Measurements from ENCODE around the gene GALNT9. TPM values are rescaled to one million over a fixed set of nuclear protein-coding genes. Genes with fewer than 3 reads are reported as not detected.

The GALNT9 gene
- total RNA-seq, 1 donor from 2014 or later: not detected

DNA sequence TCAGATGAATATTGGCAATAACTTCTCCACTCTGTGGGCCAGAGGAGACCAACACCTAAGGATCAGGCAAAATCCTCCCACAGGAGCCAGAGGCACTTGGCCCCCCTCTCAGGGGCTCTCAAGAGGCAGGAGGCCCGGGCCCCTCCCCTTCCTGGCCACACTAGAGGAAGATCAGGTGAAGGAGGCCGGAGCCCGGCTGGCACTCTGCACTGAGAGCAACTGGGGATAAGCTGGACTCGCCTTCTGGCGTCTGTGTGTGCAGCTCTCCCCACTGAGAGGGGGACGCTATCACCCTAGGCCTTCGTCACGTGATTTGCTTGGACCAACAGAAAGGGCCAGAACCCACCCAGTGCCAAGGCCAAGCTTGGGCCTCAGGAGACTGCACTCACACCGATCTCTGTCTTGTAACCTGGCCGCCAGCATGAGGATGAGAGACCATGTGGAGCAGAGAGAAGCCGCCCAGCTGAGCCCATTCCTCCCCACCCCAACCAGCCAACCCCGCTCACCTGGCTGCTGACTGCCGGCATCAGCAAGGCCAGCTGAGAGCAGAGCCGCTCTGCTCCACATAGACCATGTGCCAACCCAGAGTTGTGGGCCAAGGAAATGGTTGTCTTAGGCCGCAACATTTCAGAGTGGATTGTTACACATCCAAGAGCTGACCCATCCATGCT lies 121.1 kb downstream of the GALNT9 start:
- TF ChIP-seq, protein P1, sequence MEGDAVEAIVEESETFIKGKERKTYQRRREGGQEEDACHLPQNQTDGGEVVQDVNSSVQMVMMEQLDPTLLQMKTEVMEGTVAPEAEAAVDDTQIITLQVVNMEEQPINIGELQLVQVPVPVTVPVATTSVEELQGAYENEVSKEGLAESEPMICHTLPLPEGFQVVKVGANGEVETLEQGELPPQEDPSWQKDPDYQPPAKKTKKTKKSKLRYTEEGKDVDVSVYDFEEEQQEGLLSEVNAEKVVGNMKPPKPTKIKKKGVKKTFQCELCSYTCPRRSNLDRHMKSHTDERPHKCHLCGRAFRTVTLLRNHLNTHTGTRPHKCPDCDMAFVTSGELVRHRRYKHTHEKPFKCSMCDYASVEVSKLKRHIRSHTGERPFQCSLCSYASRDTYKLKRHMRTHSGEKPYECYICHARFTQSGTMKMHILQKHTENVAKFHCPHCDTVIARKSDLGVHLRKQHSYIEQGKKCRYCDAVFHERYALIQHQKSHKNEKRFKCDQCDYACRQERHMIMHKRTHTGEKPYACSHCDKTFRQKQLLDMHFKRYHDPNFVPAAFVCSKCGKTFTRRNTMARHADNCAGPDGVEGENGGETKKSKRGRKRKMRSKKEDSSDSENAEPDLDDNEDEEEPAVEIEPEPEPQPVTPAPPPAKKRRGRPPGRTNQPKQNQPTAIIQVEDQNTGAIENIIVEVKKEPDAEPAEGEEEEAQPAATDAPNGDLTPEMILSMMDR (IDR thresholded peaks at IDR 0.05; ENCODE audit: insufficient read depth, low read length, severe bottlenecking): no peak
- DNase-seq (ENCODE audit: low read depth) (no peak), FAIRE-seq (no peak)
- Histone ChIP-seq H3K4me3 (ENCODE audit: low read depth, low read length) (no peak overlapping the region), H3K36me3 (ENCODE audit: control insufficient read depth, insufficient read depth, low read length) (no peaks in the 10 kb centered on the region), H3K27me3 (ENCODE audit: control insufficient read depth, insufficient read depth, low read length) (peaks cover 8% of the 10 kb centered on the region)

DNA sequence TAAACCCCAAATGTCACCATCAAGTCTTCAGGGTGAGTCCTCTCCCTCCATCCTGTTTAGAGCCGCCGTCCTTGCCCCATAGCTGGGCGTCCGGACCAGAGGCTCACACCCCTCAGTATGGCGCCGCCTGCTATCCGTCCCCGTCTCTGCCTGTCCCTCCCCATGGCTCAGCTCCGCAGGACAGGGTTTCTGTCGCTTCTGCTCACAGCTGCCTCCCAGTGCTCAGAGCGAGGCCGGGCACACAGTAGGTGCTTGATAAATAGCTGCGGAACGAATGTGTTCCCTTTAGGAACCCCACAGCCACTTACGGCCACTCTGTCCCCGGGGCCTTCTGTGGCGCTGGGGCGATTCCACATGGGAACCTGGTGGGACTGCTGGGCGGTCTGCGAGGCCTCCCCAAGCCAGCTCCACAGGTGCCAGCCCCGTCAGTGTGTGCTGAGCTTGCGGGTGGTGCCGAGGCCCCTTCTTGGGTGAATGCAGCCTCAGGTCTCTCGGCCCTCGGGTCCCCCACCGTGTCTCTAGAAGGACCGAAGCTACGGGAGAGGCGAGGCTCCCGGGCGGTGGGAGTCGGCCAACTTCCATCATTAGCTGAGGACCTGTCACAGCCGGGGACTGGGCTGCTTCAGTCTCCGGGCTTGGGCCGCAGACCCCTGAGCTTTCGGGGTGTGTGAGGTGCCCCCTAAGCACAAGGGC lies 122.2 kb downstream of the GALNT9 start:
- TF ChIP-seq, protein P1 (IDR thresholded peaks at IDR 0.05; ENCODE audit: insufficient read depth, low read length, severe bottlenecking): no peak
- H3K36me3 ChIP-seq (ENCODE audit: control insufficient read depth, insufficient read depth, low read length): no peaks in the 10 kb centered on the region
- no peak for FAIRE-seq
- H3K4me3 ChIP-seq (ENCODE audit: low read depth, low read length): no peak overlapping the region
- peaks cover 8% of the 10 kb centered on the region for H3K27me3 ChIP-seq (ENCODE audit: control insufficient read depth, insufficient read depth, low read length)
- DNase-seq (ENCODE audit: low read depth): no peak

DNA sequence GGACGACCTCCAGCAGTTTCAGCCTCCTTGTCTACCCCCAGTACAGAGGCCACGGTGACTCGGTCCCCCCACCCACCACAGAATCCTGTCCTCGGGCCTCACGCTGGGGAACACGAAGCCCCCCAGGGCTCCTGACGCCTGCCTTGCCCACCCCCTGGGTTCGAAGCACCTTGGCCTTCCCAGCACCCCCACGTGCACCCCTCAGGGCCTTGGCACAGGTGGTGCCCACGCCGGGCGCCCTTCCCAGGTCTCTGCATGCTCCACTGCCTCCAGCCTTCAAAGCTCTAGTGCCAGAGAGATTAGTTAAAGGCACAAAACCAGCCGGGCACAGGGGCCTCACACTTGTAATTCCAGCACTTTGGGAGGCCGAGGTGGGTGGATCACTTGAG lies 123.3 kb downstream of the GALNT9 start:
- Histone ChIP-seq H3K36me3 (ENCODE audit: control insufficient read depth, insufficient read depth, low read length) (no peaks in the 10 kb centered on the region), H3K4me3 (ENCODE audit: low read depth, low read length) (no peak overlapping the region), H3K27me3 (ENCODE audit: control insufficient read depth, insufficient read depth, low read length) (peaks cover 8% of the 10 kb centered on the region)
- TF ChIP-seq, protein P1 (IDR thresholded peaks at IDR 0.05; ENCODE audit: insufficient read depth, low read length, severe bottlenecking): no peak
- FAIRE-seq (no peak), DNase-seq (ENCODE audit: low read depth) (no peak)

DNA sequence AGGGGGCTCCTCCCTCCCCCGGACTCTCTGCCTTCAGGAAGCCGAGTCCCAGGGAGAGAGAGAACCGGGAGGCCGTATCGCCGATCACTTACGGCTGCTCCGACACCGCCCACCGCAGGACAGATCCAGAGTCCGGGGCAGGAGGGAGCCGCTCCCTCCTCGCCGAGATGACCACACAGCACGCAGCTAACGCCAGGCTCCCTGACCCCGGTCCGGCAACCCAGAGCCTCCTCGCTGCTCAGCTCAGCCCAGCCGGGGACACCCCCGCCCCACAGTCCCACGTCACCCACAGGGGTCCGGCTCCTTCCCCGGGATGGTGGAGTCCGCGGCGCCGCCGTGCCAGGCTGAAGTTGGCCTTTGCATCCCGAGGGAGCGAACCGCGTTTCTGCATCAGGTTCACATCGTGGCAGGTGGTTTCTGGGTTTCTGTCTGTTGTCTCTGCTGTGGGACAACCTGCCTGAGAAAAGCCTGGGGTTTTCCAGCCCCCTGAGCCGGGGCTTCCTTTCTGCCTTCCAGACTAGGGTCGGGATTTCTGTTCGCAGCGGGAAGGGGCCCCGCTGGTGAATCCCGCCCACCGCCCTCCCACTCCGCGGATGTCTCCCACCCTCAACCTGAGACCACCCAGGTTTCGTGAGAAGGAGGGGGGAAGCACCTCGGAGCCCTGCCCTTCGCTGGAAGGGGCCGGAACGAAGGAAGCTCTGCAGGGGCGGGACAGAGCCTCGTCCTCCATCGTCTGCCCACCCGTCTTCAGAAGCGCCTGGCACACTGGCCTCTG lies 123.9 kb downstream of the GALNT9 start:
- H3K36me3 ChIP-seq (ENCODE audit: control insufficient read depth, insufficient read depth, low read length): no peaks in the 10 kb centered on the region
- TF ChIP-seq, protein P1 (IDR thresholded peaks at IDR 0.05; ENCODE audit: insufficient read depth, low read length, severe bottlenecking): no peak
- no peak for DNase-seq (ENCODE audit: low read depth)
- FAIRE-seq: no peak
- peaks cover 8% of the 10 kb centered on the region for H3K27me3 ChIP-seq (ENCODE audit: control insufficient read depth, insufficient read depth, low read length)
- no peak overlapping the region for H3K4me3 ChIP-seq (ENCODE audit: low read depth, low read length)

DNA sequence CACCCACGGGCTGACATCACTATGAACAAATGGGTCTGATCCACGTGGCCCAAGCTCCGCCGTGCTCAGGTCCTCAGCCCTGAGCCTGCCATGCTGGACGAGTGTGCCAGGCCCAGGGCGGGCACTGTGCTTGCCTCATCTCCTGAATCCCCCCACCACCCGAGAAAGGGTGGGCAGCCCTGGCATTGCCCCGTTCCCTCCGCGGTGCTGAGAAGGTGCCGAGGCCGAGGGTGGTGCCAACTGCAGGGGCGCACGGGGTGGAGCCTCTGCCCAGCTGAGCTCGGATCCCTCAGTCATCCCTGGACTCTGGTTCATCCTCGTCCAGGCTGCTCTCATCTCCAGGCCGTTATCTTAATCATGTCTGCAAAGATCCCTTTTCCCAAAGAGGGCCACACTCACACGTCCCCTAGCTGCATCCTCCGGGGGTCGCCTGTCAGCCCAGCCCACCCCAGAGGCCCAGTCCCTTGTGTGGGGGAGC lies 124.6 kb downstream of the GALNT9 start:
- DNase-seq (ENCODE audit: low read depth): no peak
- TF ChIP-seq, protein P1 (IDR thresholded peaks at IDR 0.05; ENCODE audit: insufficient read depth, low read length, severe bottlenecking): no peak

More for the DNA sequence above, 124.6 kb downstream of the GALNT9 start:
- FAIRE-seq: no peak
- Histone ChIP-seq H3K4me3 (ENCODE audit: low read depth, low read length) (no peak overlapping the region), H3K27me3 (ENCODE audit: control insufficient read depth, insufficient read depth, low read length) (peaks cover 8% of the 10 kb centered on the region), H3K36me3 (ENCODE audit: control insufficient read depth, insufficient read depth, low read length) (no peaks in the 10 kb centered on the region)
